Measurements from ENCODE around the gene CDCA4.
"Not testable (repeated sequence)": the region's sequence is repeated elsewhere in the genome, so short reads cannot be mapped to it uniquely, and the experiment has no call there.

Gene CDCA4

DNA sequence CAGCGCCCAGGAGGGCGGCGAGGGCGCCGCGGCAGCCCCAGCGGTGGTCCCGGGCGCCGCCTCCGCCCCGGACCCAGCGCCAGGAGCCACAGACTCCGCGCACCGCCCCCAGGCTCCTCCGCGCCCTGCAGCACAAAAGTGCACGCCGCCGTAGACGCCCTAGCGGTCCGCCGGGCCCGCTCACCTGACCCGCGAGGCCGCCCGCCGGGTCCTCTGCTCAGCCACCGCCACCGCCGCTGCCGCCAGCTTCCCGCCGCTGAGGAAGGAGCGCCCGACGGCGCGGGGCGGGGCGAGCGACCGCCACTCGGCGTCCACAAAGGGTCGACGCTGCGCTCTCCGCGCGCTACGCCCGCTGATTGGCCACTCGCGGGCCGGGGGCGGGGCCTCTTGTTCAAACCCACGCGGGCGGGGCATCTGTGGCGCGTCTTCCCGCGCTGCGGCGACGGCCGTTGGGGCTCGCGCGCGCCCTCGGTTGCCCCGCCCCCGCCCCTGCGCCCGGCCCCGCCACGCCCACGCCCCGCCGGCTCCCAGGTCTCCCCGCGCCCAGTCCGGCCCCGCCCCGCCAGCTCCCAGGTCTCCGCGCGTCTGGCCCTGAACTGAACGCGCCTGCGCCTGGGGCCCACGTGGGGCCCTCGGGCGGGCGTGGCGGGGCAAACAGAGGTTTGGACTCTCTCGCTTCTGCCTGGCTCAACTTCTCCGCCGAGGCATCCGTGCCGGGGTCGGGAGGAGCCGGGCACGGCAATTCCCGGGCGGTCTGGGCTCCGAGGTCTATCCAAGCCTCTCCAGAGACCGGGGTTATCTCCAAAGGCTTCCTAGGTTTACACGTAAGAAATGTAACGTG, at the start of gene CDCA4:
Gene CDCA4 (minus strand): TSS at position 269 of the 841 bp plus-strand sequence. CDS start 9,154 bp downstream, outside the sequence.
- DNase-seq: peak; percentile 99

DNA sequence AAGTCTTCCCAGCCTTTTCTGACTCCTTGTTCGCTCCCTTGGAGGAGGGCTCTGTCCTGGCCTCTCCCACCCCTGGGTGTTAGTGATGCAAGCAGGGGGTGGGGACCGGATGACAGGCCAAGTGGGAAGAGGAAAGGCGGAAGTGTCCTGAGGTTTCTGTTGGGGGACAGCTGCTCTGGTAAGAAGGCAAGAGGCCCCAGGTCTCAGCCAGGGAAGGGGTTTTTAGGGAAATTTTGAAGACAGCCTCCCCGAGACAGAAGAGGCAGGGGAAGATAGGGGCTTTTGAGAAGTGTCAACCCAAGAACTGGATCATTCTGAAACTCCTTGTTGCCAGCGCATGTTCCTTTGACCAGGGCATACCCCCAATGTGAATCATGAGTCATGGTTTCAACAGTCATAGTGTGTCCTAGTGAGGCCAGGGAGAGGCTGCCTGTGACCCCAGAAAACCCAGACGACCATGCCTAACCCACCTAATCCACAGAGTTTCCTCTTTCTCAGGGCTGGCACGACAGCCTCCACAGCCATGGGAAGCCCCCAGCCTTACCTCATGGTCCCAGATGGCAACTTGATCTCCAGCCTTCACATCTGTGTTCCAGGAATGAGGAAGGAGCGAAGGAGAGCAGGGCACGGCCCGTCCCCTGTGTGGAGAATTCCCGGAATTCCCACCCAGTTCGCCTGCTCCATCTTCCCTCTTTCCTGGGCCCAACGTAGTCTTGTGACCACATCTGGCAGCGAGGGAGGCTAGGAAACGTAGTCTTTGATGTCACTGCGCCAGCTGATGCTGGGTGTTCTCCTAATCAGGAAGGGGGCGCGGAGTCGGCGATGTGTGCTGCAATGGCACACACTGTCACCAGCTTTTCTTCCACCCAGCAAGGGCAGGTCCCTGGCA, 49.2 kb upstream of the CDCA4 start:
- DNase-seq: no peak

DNA sequence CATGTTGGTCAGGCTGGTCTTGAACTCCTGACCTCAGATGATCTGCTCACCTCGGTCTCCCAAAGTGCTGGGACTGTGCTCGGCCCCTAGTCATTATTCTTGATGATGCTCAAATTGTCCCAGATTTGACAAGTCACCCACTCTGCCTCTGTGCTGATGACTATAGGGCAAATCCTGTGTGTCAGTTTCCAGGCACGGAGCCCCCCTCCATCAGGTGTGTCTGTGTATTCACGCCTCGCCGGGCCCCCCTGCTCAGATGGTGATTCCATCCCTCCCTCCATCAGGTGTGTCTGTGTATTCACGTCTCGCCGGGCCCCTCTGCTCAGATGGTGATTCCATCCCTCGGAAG, 48.6 kb upstream of the CDCA4 start:
- no peak for DNase-seq

DNA sequence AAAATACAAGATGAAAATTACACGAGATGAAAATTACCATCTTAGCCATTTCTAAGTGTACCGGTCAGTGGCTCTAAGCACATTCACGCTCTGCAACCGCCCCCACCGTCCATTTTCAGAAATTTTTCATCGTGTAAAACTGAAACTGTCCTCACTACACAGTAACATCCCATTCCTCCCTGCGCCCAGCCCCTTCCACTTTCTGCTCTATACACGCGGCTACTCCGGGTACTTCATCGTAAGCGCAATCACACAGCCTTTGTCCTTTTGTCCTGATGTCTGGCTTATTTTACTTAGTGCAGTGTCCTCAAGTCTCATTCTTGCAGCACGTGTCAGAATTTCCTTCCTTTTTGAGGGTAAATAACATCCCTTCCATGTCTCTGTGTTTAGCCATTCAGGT, 47.9 kb upstream of the CDCA4 start:
- no peak for DNase-seq

DNA sequence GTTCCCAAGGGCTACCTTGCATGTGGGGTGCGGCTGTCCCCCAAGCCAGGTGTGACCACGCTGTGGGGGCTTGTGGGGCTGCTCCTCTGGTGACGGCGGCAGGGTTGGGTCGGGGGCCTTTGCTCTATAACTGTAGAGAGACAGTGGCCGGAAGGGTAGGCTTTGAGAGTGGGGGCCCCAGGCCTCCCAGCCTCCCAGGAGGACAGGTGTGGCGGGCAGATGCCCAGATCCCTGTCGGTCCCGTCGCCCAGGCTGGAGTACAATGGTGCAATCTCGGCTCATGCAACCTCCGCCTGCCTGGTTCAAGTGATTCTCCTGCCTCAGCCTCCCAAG, 47.1 kb upstream of the CDCA4 start:
- no peak for DNase-seq

DNA sequence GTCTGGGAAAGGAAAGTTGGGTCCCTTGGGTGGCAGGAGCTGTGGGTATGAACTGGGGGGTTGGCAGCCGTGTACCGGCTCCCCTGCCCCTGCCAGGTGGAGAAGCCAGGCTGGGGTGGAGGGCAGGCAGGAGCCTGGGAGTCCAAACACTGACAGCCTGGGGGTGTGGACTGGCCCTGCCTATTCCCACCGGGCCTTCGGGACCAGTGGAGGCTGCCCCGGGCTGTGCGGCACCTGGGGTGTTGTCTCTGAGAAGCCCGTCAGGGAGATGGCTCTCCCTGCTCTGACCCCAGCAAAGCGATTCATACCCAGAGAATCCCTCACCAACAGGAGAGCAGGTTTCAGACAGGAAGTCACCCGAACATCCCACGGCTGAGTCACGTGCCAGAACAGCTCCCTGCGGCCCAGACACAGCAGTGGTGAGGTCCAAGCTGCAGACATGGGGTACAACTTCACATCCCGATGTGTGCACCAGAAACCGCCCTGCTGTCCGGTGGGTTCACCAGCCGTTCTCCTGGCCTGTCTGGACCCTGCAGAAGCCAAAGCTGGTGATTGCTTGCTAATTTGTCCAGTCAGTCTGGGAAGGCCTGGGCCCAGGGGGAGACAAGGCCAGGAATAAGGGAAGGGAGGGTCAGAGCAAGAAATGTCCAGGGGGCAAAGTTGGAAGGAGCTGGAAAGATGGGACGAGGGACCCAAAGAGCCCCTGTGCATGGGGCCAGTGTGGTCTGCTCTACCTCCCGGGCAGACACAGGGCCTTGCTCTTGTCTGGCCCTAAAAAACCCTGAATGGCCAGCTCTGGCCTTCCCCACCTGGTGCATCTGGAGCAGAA, 46.5 kb upstream of the CDCA4 start:
- no peak for DNase-seq

DNA sequence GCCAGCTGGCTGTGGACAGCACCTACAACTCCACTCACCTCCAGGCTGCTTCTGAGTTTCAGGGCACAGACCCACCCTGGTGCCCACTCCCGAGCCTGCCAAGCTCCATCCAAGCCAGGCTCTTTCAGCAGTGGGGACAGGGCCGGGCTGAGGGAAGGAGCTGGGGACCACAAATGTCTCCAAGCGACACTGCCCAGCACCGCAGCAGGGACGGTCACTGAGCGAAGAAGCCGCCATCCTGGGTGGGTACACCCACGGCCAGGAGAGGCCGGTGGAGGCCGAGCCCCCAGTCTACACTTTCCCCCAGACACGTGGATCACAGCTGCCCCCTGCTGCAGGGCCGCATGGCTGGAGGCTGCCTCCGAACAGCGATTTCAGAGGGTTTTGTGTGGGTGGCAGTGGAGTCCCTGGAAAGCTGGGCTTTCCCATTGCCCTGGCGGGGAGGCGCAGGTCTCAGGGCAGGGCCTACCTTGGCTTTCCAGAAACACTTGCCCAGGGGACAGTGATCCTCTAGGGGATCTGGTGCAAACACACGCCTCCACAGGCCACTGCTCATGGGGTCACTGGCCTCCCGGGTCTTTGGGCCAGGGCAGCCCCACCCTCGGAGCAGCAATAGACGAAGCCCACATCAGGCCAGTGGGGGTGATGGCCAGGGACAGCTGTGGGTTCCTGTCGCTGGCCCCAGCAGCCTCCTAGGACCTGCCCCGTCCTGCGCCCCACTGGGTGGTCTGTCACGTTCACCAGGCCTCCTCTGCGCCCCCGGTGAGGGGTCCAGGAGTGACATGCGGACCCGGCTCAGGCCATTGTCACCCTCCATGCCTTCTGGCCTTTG, 45.6 kb upstream of the CDCA4 start:
- no peak for DNase-seq

DNA sequence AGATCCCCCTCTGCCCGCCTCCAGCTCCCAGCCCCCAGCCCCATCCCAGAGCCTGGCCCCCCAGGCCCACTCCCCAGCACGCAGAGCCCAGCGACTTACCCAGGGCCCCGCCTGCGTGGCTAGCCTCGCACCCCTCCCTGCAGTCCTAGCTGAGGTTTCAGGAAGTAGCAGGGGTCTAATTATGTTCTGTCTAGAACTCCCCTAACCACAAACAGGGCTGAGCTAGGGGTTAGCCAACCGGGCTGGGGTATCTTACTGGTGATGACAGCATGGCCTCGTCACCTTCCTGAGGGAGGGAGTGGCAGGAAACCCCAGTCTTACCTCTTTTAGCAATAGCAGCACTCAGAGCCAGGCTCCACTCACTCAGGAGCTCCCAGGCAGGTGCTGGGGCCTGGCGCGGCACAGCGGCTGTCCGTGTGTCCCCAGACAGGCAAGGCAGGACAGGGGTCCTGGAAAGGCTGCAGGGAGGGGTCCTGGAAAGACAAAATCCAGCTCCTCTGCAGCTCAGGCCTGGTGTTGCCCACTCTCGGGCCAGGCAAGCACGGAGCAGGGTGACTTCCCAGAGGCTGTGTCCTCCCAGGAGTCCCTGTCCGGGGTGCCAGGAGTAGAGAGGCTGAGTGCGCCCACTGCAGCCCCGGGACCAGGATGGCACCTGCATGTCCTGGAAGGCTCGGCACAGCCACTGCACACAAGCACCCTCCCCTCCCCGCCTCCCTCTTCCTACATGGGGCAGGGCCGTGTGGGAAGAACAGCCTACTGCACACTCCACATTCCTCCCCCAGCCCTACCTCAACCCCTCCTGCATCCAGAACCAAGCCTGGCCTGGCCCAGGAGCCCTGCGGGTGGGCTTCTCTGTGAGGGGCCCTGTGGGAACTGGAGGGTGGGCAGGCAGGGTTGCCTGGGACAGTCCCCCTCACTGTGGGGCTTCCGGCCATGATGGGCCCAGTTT, 44.7 kb upstream of the CDCA4 start, which contains the start of gene GPR132:
Gene GPR132 (minus strand): TSS at position 151 of the 949 bp plus-strand sequence. CDS start 10,010 bp downstream, outside the sequence.
- no peak for DNase-seq

DNA sequence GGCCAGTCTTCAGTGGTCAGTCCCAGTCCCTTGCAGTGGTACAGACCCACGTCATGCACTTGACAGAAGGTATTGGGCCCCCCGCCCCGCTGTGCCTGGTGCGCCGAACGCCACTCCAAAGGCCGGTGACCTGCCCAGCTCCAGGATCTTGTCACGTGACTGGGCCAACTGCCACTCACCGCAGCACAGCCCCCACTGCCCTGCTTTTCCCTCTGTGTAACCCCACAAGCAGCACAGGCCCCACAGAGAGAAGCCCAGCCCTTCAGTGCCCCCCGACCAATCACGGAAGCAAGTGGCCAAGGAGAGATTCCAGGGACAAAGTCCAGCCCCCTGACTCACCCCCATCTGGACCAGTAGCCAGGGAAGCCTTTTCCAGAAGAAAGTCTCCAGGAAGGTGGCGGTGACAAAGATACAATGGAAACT, 43.8 kb upstream of the CDCA4 start:
- DNase-seq: no peak

DNA sequence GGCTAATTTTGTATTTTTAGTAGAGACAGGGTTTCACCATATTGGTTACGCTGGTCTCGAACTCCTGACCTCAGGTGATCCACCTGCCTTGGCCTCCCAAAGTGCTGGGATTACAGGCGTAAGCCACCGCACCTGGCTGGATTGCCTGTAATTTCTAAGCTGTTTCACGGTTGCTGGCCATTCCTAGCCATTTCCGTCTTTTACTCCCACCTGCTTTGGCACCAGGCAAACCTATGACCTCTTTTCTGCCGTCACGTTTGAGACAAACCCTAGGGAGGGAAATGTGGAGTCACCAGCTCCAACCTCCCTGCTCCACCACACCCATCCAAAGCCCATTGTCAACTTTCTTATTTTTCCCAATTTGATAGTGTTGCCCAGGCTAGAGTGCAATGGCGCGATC, 43.1 kb upstream of the CDCA4 start:
- no peak for DNase-seq

DNA sequence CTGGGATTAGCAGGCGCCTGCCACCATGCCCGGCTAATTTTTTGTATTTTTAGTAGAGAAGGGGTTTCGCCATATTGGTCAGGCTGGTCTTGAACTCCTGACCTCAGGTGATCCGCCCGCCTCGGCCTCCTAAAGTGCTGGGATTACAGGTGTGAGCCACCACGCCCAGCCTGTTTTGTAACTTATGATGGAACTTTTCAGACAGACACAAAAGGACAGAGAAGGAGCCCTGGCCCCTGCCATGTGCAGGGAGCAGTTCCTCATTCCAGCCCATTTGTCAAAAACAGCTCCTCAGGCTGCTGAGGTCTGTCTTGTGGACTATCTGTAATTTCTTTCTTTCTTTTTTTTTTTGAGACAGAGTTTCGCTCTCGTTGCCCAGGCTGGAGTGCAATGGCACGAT, 42.6 kb upstream of the CDCA4 start:
- DNase-seq: not testable (repeated sequence)

DNA sequence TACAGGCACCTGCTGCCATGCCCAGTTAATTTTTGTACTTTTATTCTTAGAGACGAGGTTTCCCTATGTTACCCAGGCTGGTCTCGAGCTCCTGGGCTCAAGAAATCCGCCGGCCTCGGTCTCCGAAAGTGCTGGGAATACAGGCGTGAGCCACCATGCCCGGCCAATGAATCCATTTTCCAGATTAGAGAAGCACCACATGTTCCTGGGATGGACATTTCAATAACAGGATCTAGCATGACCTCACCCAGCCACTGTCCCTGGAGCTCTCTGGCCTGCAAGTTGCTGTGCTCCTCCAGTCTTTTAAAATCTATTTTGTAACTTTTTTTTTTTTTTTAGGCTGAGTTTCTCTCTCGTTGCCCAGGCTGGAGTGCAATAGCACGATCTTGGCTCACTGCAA, 42.2 kb upstream of the CDCA4 start:
- no peak for DNase-seq

DNA sequence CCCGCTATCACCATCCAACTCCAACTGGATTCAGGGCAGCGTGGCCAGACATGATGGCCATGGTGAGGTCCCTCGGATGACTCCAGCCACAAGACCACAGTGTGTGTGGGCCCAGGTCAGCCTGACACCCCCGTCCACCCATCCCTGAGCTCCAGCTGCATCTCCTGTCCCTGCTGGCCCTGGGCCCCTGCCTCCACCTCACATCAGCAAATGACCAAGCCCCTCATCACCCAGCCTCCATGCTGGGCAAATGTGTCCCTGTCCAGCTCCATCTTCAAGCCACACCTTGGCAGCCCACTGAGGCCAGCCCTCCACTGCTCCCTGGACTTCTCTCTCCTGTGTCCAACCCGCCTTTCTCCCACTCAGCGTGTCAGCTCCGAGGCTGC, 41.2 kb upstream of the CDCA4 start:
- no peak for DNase-seq

DNA sequence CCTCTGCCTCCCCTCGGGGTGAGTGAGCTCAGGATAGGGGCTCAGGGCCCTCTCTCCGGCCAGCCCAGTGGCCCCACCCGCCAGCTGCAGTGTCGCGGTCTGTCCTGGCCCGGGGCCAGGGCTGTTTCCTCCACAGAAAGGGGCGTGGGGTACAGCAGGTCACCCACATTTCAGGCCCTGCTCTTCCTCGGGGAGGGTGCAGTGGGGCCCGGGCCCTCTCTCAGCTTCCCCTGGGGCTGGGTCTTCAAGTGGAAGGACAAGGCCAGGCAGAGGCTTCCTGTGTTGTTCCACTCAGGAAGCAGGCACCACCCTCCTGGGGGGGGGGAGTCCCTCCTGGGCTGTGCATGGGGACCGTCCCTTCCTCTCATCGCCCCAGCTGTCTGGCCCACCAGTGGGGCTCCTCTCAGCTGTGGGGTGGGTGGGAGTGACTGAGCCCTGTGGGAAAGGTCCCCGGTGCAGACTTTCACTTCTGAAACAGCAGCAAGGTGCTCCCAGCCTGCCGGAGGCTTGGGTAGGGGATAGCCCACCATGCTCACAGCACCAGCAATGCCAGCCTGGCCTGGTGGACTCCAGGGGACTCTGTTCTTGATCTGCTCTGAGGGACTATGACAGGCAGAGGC, 40.7 kb upstream of the CDCA4 start:
- DNase-seq: no peak

DNA sequence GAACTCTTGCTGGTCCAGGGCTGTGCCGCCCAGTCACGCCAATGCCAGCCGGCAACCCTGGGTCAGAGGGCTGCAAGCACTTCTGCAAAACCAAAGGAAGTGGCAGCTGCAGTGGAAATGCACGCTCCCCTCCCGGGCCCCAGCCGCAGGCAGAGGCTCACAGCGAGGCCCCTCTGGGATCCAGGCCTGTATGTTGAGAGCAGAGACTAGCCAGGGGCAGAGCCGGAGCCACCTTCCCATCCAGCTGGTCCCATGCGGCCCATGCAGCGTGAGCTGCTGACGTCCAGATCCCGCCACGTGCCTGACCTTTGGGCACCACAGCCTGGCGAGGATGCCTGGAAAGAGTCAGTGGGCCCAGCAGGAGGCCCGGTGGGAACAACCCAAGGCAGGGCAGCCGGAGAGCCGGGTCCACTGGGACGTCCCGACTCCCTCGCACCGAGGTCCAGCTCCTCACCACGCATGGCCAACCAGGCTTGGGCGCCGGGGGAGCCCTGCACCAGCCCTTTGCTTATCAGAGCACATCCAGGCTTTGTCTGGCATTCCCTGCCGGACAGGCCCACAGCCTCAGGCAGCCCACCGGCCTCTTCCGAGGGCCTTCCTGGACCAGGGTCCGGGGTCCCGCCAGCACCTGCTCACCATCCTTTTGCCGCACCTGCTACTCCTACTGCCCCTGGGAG, 40.0 kb upstream of the CDCA4 start:
- DNase-seq: no peak

DNA sequence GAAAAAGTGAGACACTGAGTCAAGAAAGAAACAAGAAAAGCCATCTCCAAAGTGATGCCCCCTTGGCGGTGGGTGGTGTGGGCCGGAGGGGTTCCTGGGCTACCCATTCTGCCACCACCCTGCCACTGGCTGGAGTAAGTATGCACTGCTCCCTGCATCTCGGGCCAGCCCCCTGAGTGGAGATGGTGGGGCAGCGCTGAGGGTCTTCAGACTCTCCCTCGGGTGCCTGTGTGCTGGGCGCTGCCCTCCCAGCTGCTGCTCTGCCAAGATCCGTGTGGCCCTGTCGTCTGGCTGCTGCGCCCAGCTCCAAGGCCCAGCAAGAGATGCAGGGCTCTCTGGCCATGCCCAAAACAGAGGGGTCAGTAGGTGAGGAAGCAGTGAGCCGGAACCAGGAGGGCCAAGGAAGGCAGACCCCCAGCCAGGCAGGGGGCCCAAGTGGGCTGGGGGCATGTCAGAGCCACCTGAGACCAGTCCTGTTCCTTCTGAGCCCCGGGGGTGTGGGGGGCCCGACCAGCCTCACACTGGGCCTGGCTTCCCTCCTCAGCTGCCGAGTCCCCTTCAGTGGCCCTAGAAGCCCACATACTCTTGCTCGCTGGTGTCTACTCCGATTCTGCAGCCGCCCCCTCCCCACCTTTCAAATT, 39.2 kb upstream of the CDCA4 start:
- no peak for DNase-seq

DNA sequence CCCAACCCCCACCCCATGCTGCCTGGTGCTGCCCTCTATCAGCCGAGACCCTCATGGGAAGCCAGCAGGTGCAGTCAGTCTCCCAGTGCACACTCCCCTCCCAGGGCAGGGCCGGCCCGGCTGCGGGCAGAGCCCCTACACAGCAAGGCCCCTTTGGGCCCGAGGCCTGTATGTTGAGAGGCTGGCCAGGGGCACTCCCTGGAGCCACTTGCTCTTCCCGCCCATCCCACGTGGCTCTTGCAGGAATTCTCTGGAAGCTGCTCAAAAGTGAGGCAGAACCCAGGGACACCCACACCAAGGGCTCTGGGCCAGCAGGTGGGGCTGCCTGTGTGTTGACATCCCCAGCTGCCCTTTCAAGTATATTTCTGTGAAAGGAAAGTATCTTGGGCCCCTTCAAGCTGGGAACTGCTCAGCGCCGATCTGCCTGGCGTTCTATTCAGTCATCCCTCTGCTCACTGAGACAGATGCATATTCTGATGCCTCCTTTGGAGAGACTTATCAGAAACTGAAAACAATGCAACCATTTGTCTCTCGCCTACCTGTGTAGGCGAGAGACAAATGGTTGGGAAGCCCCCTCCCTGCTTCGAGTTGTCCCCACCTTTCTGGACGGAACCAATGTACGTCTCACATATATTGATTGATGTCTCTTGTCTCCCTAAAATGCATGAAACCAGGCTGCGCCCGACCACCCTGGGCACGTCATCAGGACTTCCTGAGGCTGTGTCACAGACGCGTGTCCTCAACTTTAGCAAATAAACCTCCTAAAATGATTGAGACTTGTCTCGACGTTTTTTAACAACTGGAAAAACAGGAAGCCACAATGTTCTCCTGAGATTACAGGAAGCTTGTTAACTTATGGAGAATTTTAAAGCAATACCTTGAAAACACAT, 38.4 kb upstream of the CDCA4 start:
- no peak for DNase-seq

DNA sequence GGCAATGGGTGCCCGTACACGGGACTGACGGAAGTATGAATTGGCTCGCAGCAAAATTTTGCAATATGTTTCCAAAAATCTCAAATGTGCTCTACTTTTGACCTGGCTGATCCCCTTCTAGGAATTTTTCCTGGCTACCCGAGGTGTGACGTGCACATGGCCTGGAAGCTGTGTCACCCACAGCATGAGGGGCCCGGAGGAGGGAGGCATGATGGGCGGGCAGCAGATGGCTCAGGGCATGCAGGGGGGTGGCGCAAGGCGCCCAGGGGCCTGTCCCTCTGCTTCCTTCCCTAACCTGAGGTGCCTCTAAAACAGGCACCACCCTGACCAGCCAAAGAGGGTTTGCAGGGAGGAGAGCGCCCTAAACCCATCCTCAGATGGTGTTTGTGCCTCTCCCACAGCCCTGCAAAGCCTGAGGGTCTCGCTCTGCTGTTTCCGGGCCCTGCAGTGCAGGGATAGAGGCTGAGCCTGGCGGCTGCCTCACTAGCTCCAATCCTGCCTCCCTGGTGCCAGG, 37.7 kb upstream of the CDCA4 start:
- DNase-seq: no peak
